RWPE1 (cell line): Measurements from ENCODE around the gene CACNA2D3.

ENCODE experiments used
- CTCF ChIA-PET: fragments of 350-600 bp; sonication (Branson Sonifier 250); formaldehyde crosslinking; extraction: SDS; loops from one replicate; lab custom pipeline; 2021; lab: Yijun Ruan, JAX
- POLR2A ChIA-PET: fragments of 400-600 bp; formaldehyde crosslinking; extraction: SDS; loops from one replicate; lab custom pipeline; 2020; ENCODE audit warnings: antibody characterized with exemption; ENCODE audit not compliant: low non-redundant PET; lab: Yijun Ruan, JAX
- DNase-seq: peaks from one replicate; pipeline ENCODE4 v3.0.0; 2012; ENCODE audit warnings: low spot score
- H3K27ac ChIP-seq: fragments of 450-650 bp; 2 replicates; pipeline ENCODE4 v1.5.1; 2017
- CTCF ChIP-seq: fragments of 450-650 bp; conservative IDR thresholded peaks from 2 replicates; pipeline ENCODE4 v1.5.1; 2017; ENCODE audit warnings: low read depth, mild to moderate bottlenecking

Gene CACNA2D3

DNA sequence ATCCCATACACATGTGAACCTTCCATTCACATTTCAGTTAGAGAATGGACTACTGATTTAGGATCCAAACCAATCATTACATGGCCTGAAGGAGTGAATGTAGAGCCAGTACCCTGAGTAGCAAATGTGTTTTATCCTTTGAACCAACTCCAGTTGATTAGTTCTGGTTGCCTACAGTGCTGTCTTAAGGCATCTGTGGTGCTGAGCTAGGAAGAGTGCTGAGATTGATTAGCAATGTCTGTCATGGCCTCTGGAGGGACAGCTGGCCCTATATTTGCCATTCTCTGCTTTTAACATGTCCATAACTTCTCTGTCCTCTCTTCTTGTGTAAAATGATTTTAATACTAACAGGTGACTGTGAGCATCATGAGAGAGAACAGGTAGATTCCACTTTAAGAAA is 794.4 kb downstream of the CACNA2D3 start:
- ChIA-PET CTCF (interaction anchor here (0.5 kb wide), 1 partner anchor 679 kb away, joined by 3 read pairs; no protein-coding TSS in a partner anchor), POLR2A (no interaction called here)
- TF ChIP-seq CTCF, result no peak
- H3K27ac ChIP-seq, result no peak overlapping the region
- no peak for DNase-seq

GRCh38 chr3:54917174-54917573 is 794.8 kb downstream of the CACNA2D3 start:
- ChIA-PET CTCF (no interaction called here), POLR2A (no interaction called here)
- DNase-seq, result no peak
- no peak overlapping the region for H3K27ac ChIP-seq
- TF ChIP-seq CTCF, result no peak

- CTCF ChIA-PET, result no interaction called here
Observed at GRCh38 chr3:54917862-54918261, 795.5 kb downstream of the CACNA2D3 start.

GRCh38 chr3:54918516-54918915 is 796.2 kb downstream of the CACNA2D3 start:
- no peak overlapping the region for H3K27ac ChIP-seq
- TF ChIP-seq CTCF, result no peak
- ChIA-PET CTCF (interaction anchor here (0.7 kb wide), 1 partner anchor 858 kb away, joined by 3 read pairs; no protein-coding TSS in a partner anchor), POLR2A (no interaction called here)
- DNase-seq, result no peak

More at GRCh38 chr3:54917862-54918261, 795.5 kb downstream of the CACNA2D3 start:
- no peak overlapping the region for H3K27ac ChIP-seq
- no peak for TF ChIP-seq CTCF
- no peak for DNase-seq
- POLR2A ChIA-PET, result no interaction called here

- H3K27ac ChIP-seq, result no peak within 1 kb of the TSS
- ChIA-PET POLR2A (no interaction called here), CTCF (no interaction called here)
- TF ChIP-seq CTCF, result no peak
- no peak for DNase-seq
Observed at GRCh38 chr3:54928046-54928770, 805.9 kb downstream of the CACNA2D3 start, which contains the start of gene LRTM1. LRTM1 (minus strand) TSS chr3:54928059; CDS start chr3:54927911, 148 bp downstream.

- no peak for TF ChIP-seq CTCF
- ChIA-PET POLR2A (no interaction called here), CTCF (no interaction called here)
- DNase-seq, result no peak
- no peak overlapping the region for H3K27ac ChIP-seq
Observed at GRCh38 chr3:54931182-54931581, 808.8 kb downstream of the CACNA2D3 start.
